Peyer's patch (tissue), 4 donors: ENCODE measurements around the gene ZFHX2. TPM values are rescaled to one million over a fixed set of nuclear protein-coding genes. Genes with fewer than 3 reads are reported as not detected.
A peak's percentile ranks its signal among the peaks of the same experiment; 100 is the strongest.

ENCODE experiments used
- DNase-seq, 3 donors: peaks; one replicate each; pipeline ENCODE4 v3.0.0-alpha.2; 2017 to 2019
- H3K27ac ChIP-seq, 4 donors: fragments of 200-600 bp; sonication (generic); one replicate each; pipeline ENCODE4 v1.5.1; 2016 to 2019
- H3K27me3 ChIP-seq, 2 donors: fragments of 200-600 bp; sonication (generic); one replicate each; pipeline ENCODE4 v1.5.1; 2019
- H3K36me3 ChIP-seq, 3 donors: fragments of 200-600 bp; sonication (generic); one replicate each; pipeline ENCODE4 v1.5.1; 2016 to 2019
- H3K4me1 ChIP-seq, 4 donors: fragments of 200-600 bp; sonication (generic); one replicate each; pipeline ENCODE4 v1.5.1; 2016 to 2019
- H3K4me3 ChIP-seq, 4 donors: fragments of 200-600 bp; sonication (generic); 1 replicate in 3 of 4; 2 replicates in 1 of 4; pipeline ENCODE4 v1.5.1; 2016 to 2019; ENCODE audit warnings: mild to moderate bottlenecking in 1 of 4
- H3K9me3 ChIP-seq, 4 donors: fragments of 200-600 bp; sonication (generic); one replicate each; pipeline ENCODE4 v1.5.1; 2016 to 2019; ENCODE audit warnings: mild to moderate bottlenecking in 1 of 4
- POLR2A ChIP-seq, 2 donors: fragments of 450-650 bp; IDR thresholded peaks; one replicate each; pipeline ENCODE4 v1.5.1; 2017; ENCODE audit warnings: antibody characterized with exemption in 2 of 2, mild to moderate bottlenecking in 2 of 2, moderate library complexity in 2 of 2
- total RNA-seq, 4 donors: library from RNA; depleted of rRNA; stranded (reverse); fragments of >200 nt; gene quantifications; one replicate each; pipeline ENCODE4 v1.1.0, GENCODE V29; 2016
- TF ChIP-seq, protein P1 (sequence below), 6 experiments: fragments of 450-650 bp in 4 of 6; fragments of 200-600 bp in 2 of 6; sonication (generic) in 1 of 6; IDR thresholded peaks; one replicate each; pipeline ENCODE4 v1.5.1; 2017 to 2019; ENCODE audit warnings: antibody characterized with exemption in 6 of 6, mild to moderate bottlenecking in 3 of 6, moderate library complexity in 1 of 6

Gene ZFHX2
- total RNA-seq, 4 donors from 2014 or later, result 0.53 to 7.4 (median 1.0) TPM

DNA sequence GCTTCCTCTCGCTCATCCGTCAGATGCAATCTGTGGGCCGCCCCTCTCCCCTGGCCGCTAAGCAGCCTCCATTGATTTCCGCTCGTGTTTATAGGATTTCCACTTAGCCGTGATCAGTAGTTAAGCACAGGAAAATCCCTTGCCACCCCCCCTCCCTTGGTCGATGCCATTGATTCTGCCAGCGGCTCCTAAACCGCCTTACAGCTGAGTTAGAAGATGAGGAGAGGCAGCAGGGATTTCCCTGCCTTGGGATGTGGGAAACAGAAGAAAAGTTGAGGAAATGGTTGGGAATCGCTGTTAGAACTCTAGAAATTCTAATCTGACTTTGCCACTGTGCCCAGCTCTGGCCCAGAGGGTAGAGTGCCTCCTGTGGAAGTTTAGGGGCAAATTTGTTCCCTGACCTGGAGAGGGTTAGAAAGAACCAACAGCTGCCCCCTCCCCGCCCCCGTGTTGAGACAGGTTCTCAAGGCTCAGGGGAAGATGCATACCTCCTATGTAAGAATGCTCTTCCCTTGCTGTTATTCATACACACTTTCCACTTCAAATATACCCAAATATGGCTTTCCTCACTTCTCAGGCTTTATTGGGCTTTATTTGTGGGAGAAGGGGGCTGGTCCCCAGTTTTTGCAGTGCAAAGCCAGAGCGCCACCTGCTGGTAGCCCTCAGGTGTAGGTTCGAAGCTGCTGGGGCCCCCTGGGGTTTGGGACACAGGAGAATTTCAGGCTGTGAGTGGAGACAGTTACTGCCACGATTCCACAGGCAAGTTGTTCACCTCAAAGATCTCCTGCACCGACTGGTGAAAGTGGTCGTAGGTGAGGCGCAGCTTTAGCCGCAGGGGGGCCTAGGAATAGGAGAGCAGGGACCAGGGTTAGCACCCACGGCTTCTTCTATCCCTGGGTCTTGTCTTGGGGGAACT lies 7.7 kb upstream of the ZFHX2 start:
- Histone ChIP-seq H3K4me3 (no peak overlapping the region), H3K4me1 (peaks cover 7 to 15% (median 10%) of the 10 kb centered on the region in 4 donors), H3K9me3 (no peaks in the 10 kb centered on the region), H3K27ac (no peak overlapping the region), H3K27me3 (no peaks in the 10 kb centered on the region), H3K36me3 (peaks cover 0 to 50% (median 0%) of the 10 kb centered on the region in 3 donors)
- TF ChIP-seq, protein P1, sequence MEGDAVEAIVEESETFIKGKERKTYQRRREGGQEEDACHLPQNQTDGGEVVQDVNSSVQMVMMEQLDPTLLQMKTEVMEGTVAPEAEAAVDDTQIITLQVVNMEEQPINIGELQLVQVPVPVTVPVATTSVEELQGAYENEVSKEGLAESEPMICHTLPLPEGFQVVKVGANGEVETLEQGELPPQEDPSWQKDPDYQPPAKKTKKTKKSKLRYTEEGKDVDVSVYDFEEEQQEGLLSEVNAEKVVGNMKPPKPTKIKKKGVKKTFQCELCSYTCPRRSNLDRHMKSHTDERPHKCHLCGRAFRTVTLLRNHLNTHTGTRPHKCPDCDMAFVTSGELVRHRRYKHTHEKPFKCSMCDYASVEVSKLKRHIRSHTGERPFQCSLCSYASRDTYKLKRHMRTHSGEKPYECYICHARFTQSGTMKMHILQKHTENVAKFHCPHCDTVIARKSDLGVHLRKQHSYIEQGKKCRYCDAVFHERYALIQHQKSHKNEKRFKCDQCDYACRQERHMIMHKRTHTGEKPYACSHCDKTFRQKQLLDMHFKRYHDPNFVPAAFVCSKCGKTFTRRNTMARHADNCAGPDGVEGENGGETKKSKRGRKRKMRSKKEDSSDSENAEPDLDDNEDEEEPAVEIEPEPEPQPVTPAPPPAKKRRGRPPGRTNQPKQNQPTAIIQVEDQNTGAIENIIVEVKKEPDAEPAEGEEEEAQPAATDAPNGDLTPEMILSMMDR (IDR thresholded peaks at IDR 0.05), result peak; percentile 40 to 89 (median 72)
- no peak for TF ChIP-seq POLR2A (IDR thresholded peaks at IDR 0.05)
- DNase-seq, result peak; percentile 56 to 75 (median 69)

GRCh38 chr14:23558346-23559009 lies 6.9 kb upstream of the ZFHX2 start:
- Histone ChIP-seq H3K4me3 (no peak overlapping the region), H3K27ac (no peak overlapping the region), H3K27me3 (no peaks in the 10 kb centered on the region), H3K36me3 (peaks cover 0 to 44% (median 0%) of the 10 kb centered on the region in 3 donors), H3K9me3 (no peaks in the 10 kb centered on the region), H3K4me1 (peaks cover 7 to 15% (median 10%) of the 10 kb centered on the region in 4 donors)
- TF ChIP-seq, protein P1 (IDR thresholded peaks at IDR 0.05), result no peak
- TF ChIP-seq POLR2A (IDR thresholded peaks at IDR 0.05), result no peak
- no peak for DNase-seq

DNA sequence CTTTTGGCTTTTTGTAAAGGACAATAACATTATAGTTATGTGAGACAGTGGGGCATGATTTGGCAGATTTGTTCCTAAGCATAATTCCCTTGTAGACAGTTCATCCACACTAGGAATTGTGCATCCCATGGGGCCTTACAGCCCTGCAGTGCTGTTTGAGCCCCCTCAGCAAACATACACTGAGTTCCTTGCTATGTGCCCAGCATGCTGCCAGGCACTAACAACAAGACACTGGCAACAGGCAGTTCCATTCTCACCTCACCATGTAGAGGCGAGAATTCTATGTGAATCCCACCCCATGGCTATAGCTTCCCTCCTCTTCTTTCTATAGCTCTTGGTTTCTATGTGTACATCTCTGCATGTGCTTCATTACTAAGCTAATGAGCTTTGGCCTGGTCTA lies 6.4 kb upstream of the ZFHX2 start:
- Histone ChIP-seq H3K4me1 (peaks cover 7 to 15% (median 10%) of the 10 kb centered on the region in 4 donors), H3K4me3 (no peak overlapping the region), H3K27ac (no peak overlapping the region), H3K9me3 (no peaks in the 10 kb centered on the region), H3K36me3 (peaks cover 0 to 40% (median 0%) of the 10 kb centered on the region in 3 donors), H3K27me3 (no peaks in the 10 kb centered on the region)
- TF ChIP-seq, protein P1 (IDR thresholded peaks at IDR 0.05), result no peak
- no peak for TF ChIP-seq POLR2A (IDR thresholded peaks at IDR 0.05)
- no peak for DNase-seq

GRCh38 chr14:23557521-23557920 lies 6.0 kb upstream of the ZFHX2 start:
- peak overlapping the region in 1 of 4 donors; percentile 98 for H3K27ac ChIP-seq
- no peaks in the 10 kb centered on the region for H3K9me3 ChIP-seq
- DNase-seq, result no peak
- peaks cover 7 to 15% (median 10%) of the 10 kb centered on the region in 4 donors for H3K4me1 ChIP-seq
- TF ChIP-seq, protein P1 (IDR thresholded peaks at IDR 0.05), result no peak
- TF ChIP-seq POLR2A (IDR thresholded peaks at IDR 0.05), result no peak
- H3K27me3 ChIP-seq, result no peaks in the 10 kb centered on the region
- H3K4me3 ChIP-seq, result no peak overlapping the region
- H3K36me3 ChIP-seq, result peaks cover 0 to 40% (median 0%) of the 10 kb centered on the region in 3 donors

- Histone ChIP-seq H3K27me3 (no peaks in the 10 kb centered on the region), H3K27ac (peak overlapping the region; percentile 89 to 98 (median 94)), H3K36me3 (peaks cover 0 to 34% (median 0%) of the 10 kb centered on the region in 3 donors), H3K9me3 (no peaks in the 10 kb centered on the region), H3K4me3 (peak overlapping the region; percentile 79 to 89 (median 84)), H3K4me1 (peaks cover 7 to 17% (median 10%) of the 10 kb centered on the region in 4 donors)
- TF ChIP-seq POLR2A (IDR thresholded peaks at IDR 0.05), result no peak
- TF ChIP-seq, protein P1 (IDR thresholded peaks at IDR 0.05), result no peak
- no peak for DNase-seq
Measured at GRCh38 chr14:23556700-23557440, 5.3 kb upstream of the ZFHX2 start.
